MM.1S (cell line): Measurements from ENCODE around the gene SYT4.

Source experiments
- DNase-seq: peaks from one replicate; pipeline ENCODE4 v3.0.0-alpha.2; 2015
- H2AFZ ChIP-seq: fragments of 300-600 bp; sonication (generic); 2 replicates; pipeline ENCODE4 v1.6.0; 2016; ENCODE audit warnings: antibody characterized with exemption, low read length
- H3F3A ChIP-seq: fragments of 300-600 bp; sonication (generic); 2 replicates; pipeline ENCODE4 v1.6.1; 2016; ENCODE audit warnings: mild to moderate bottlenecking, antibody characterized with exemption, low read length, moderate library complexity, mixed read lengths; ENCODE audit not compliant: insufficient read depth
- H3K27ac ChIP-seq: fragments of 300-600 bp; sonication (generic); 2 replicates; pipeline ENCODE4 v1.5.1; 2016; ENCODE audit warnings: mild to moderate bottlenecking, low read length
- H3K27me3 ChIP-seq: fragments of 300-600 bp; sonication (generic); replicated peaks from 2 replicates; pipeline ENCODE4 v1.6.0; 2016; ENCODE audit warnings: low read length; ENCODE audit not compliant: insufficient read depth
- H3K36me3 ChIP-seq: fragments of 300-600 bp; sonication (generic); replicated peaks from 2 replicates; pipeline ENCODE4 v1.6.1; 2016; ENCODE audit warnings: mild to moderate bottlenecking, low read length, mixed read lengths; ENCODE audit not compliant: insufficient read depth
- H3K4me1 ChIP-seq: fragments of 300-600 bp; sonication (generic); 2 replicates; pipeline ENCODE4 v1.6.1; 2016; ENCODE audit warnings: low read length, mixed read lengths
- H3K4me2 ChIP-seq: fragments of 300-600 bp; sonication (generic); 2 replicates; pipeline ENCODE4 v1.6.0; 2016; ENCODE audit warnings: low read depth, low read length
- H3K4me3 ChIP-seq: fragments of 300-600 bp; sonication (generic); 2 replicates; pipeline ENCODE4 v1.5.1; 2016; ENCODE audit warnings: low read length, mixed read lengths
- H3K79me2 ChIP-seq: fragments of 300-600 bp; sonication (generic); 2 replicates; pipeline ENCODE4 v1.6.1; 2016; ENCODE audit warnings: mixed run types, low read length, mixed read lengths
- H3K9ac ChIP-seq: fragments of 300-600 bp; sonication (generic); 2 replicates; pipeline ENCODE4 v1.6.1; 2016; ENCODE audit warnings: low read length, mixed read lengths
- H3K9me2 ChIP-seq: fragments of 300-600 bp; sonication (generic); replicated peaks from 2 replicates; pipeline ENCODE4 v1.6.1; 2016; ENCODE audit warnings: mild to moderate bottlenecking, low read length, mixed read lengths; ENCODE audit not compliant: insufficient read depth
- H3K9me3 ChIP-seq: fragments of 300-600 bp; sonication (generic); replicated peaks from 2 replicates; pipeline ENCODE4 v1.6.1; 2016; ENCODE audit warnings: mild to moderate bottlenecking, low read length, mixed read lengths; ENCODE audit not compliant: insufficient read depth
- H4K20me1 ChIP-seq: fragments of 300-600 bp; sonication (generic); 2 replicates; pipeline ENCODE4 v1.6.1; 2016; ENCODE audit warnings: mild to moderate bottlenecking, low read length, moderate library complexity, mixed read lengths; ENCODE audit not compliant: insufficient read depth
- EZH2 ChIP-seq: fragments of 300-600 bp; sonication (generic); optimal IDR thresholded peaks from 2 replicates; pipeline ENCODE3; 2017; ENCODE audit warnings: low read depth, mild to moderate bottlenecking, antibody characterized with exemption, low read length, mixed read lengths
- EZH2phosphoT487 ChIP-seq: fragments of 300-600 bp; sonication (generic); IDR thresholded peaks from 2 replicates; pipeline ENCODE4 v1.6.1; 2018; ENCODE audit warnings: antibody characterized with exemption, low read length
- TF ChIP-seq, protein P1 (sequence below): fragments of 300-600 bp; sonication (generic); IDR thresholded peaks from 2 replicates; pipeline ENCODE4 v1.5.1; 2016; ENCODE audit warnings: antibody characterized with exemption, low read length, mixed read lengths

Gene SYT4

DNA sequence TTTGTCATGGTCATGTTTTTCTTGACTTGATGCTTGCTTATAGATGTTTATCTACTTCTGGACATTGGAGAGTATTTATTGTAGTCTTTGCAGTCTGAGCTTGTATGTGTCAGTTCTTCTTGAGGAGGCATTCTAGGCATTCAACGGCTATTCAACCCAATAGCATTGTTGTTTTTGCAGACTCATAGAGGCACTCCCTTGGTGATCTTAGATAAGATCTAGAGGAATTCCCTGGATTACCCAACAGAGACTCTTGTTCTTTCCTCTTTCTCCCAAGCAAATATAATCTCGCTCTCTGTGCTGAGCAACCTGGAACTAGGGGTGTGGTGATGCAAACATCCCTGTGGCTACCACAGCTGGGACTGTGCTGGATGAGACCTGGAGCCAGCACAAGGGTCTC, 40.4 kb downstream of the SYT4 start:
- H3K9ac ChIP-seq: no peak overlapping the region
- no peak for DNase-seq
- TF ChIP-seq EZH2phosphoT487 (no peak), EZH2 (no peak)
- TF ChIP-seq, protein P1, sequence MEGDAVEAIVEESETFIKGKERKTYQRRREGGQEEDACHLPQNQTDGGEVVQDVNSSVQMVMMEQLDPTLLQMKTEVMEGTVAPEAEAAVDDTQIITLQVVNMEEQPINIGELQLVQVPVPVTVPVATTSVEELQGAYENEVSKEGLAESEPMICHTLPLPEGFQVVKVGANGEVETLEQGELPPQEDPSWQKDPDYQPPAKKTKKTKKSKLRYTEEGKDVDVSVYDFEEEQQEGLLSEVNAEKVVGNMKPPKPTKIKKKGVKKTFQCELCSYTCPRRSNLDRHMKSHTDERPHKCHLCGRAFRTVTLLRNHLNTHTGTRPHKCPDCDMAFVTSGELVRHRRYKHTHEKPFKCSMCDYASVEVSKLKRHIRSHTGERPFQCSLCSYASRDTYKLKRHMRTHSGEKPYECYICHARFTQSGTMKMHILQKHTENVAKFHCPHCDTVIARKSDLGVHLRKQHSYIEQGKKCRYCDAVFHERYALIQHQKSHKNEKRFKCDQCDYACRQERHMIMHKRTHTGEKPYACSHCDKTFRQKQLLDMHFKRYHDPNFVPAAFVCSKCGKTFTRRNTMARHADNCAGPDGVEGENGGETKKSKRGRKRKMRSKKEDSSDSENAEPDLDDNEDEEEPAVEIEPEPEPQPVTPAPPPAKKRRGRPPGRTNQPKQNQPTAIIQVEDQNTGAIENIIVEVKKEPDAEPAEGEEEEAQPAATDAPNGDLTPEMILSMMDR: no peak
- no peak overlapping the region for H3K27ac ChIP-seq
- no peaks in the 10 kb centered on the region for H3K9me2 ChIP-seq
- H2AFZ ChIP-seq: no peak overlapping the region
- no peaks in the 10 kb centered on the region for H4K20me1 ChIP-seq
- no peak overlapping the region for H3K4me2 ChIP-seq
- H3K27me3 ChIP-seq: no peaks in the 10 kb centered on the region
- H3K4me3 ChIP-seq: no peak overlapping the region
- no peaks in the 10 kb centered on the region for H3K79me2 ChIP-seq
- H3K36me3 ChIP-seq: no peaks in the 10 kb centered on the region
- H3F3A ChIP-seq: no peaks in the 10 kb centered on the region
- no peaks in the 10 kb centered on the region for H3K9me3 ChIP-seq
- H3K4me1 ChIP-seq: no peaks in the 10 kb centered on the region

DNA sequence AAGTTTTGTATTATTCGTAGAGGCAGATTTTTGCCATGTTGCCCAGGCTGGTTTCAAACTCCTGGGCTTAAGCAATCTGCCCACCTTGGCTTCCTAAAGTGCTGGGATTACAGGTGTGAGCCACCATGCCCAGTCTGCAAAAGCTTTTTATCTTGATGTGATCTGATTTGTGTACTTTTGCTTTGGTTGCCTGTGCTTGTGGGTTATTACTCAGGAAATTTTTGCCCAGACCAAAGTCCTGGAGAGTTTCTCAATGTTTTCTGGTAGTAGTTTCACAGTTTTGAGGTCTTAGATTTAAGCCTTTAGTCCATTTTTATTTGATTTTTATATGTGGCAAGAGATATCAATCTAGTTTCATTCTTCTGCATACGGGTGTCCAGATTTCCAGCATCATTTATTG, 42.4 kb downstream of the SYT4 start:
- Histone ChIP-seq H3K9me2 (no peaks in the 10 kb centered on the region), H3F3A (no peaks in the 10 kb centered on the region), H3K27me3 (no peaks in the 10 kb centered on the region), H3K9ac (no peak overlapping the region), H2AFZ (no peak overlapping the region), H3K4me3 (no peak overlapping the region), H3K79me2 (no peaks in the 10 kb centered on the region), H4K20me1 (no peaks in the 10 kb centered on the region), H3K9me3 (no peaks in the 10 kb centered on the region), H3K4me1 (no peaks in the 10 kb centered on the region), H3K27ac (no peak overlapping the region), H3K36me3 (no peaks in the 10 kb centered on the region), H3K4me2 (no peak overlapping the region)
- DNase-seq: no peak
- TF ChIP-seq EZH2phosphoT487 (no peak), EZH2 (no peak)
- TF ChIP-seq, protein P1: no peak

DNA sequence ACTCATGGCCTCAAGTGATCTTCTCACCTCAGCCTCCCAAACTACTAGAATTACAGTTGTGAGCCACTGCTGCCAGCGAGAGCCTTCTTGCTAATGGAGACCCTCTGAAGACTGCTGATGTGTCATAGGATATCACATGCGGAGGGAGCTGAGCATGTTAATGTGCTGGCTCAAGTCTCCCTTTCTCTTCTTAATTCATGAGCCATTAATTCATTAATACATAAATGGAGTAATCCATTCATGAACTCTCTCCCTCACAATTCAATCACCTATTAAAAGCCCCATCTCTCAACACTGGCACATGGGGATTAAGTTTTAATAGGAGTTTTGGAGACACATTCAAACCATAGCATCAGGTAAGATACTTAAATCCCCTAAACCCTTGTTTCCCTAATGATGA, 54.8 kb downstream of the SYT4 start:
- no peaks in the 10 kb centered on the region for H3K27me3 ChIP-seq
- no peak overlapping the region for H3K27ac ChIP-seq
- H3K4me1 ChIP-seq: no peaks in the 10 kb centered on the region
- no peaks in the 10 kb centered on the region for H4K20me1 ChIP-seq
- no peaks in the 10 kb centered on the region for H3K79me2 ChIP-seq
- no peak overlapping the region for H2AFZ ChIP-seq
- no peaks in the 10 kb centered on the region for H3K36me3 ChIP-seq
- H3K4me2 ChIP-seq: no peak overlapping the region
- no peaks in the 10 kb centered on the region for H3K9me2 ChIP-seq
- DNase-seq: no peak
- H3K9me3 ChIP-seq: no peaks in the 10 kb centered on the region
- TF ChIP-seq EZH2phosphoT487 (no peak), EZH2 (no peak)
- TF ChIP-seq, protein P1: no peak
- no peaks in the 10 kb centered on the region for H3F3A ChIP-seq
- no peak overlapping the region for H3K4me3 ChIP-seq
- no peak overlapping the region for H3K9ac ChIP-seq
